Transverse colon (tissue), 4 donors: Measurements from ENCODE around the gene RPLP2. TPM values are rescaled to one million over a fixed set of nuclear protein-coding genes. Genes with fewer than 3 reads are reported as not detected.

ENCODE experiments used
- DNase-seq: peaks from one replicate; pipeline ENCODE4 v3.0.0-alpha.2; 2019
- H3K27ac ChIP-seq, 4 donors: fragments of 200-600 bp; sonication (generic); 2 replicates each; pipeline ENCODE4 v1.5.1; 2016 to 2018; ENCODE audit warnings: inconsistent platforms in 4 of 4
- H3K27me3 ChIP-seq: fragments of 200-600 bp; sonication (generic); 2 replicates; pipeline ENCODE4 v1.5.1; 2017; ENCODE audit warnings: inconsistent platforms
- H3K36me3 ChIP-seq, 4 donors: fragments of 200-600 bp; sonication (generic); 2 replicates each; pipeline ENCODE4 v1.5.1; 2017 to 2019; ENCODE audit warnings: inconsistent platforms in 4 of 4
- H3K4me1 ChIP-seq, 4 donors: fragments of 200-600 bp; sonication (generic); 2 replicates each; pipeline ENCODE4 v1.5.1; 2017 to 2020; ENCODE audit warnings: inconsistent platforms in 4 of 4
- H3K4me3 ChIP-seq, 4 donors: fragments of 200-600 bp; sonication (generic); 1 replicate in 1 of 4; 2 replicates in 3 of 4; pipeline versions ENCODE4 v1.5.1 to v1.6.1; 2017 to 2019; ENCODE audit warnings: inconsistent platforms in 4 of 4
- H3K9me3 ChIP-seq, 2 donors: fragments of 200-600 bp; sonication (generic); 2 replicates each; pipeline ENCODE4 v1.5.1; 2017 to 2019; ENCODE audit warnings: inconsistent platforms in 2 of 2
- EP300 ChIP-seq: sonication (generic); formaldehyde crosslinking; IDR thresholded peaks from one replicate; pipeline ENCODE4 v1.6.1; 2017; ENCODE audit warnings: antibody characterized with exemption, low read depth
- POLR2A ChIP-seq: fragments of 450-650 bp; IDR thresholded peaks from one replicate; pipeline ENCODE4 v1.6.1; 2016; ENCODE audit warnings: antibody characterized with exemption, mild to moderate bottlenecking, moderate library complexity
- POLR2AphosphoS5 ChIP-seq, 3 donors: sonication (generic); formaldehyde crosslinking; IDR thresholded peaks; one replicate each; pipeline ENCODE4 v1.6.1; 2016; ENCODE audit warnings: antibody characterized with exemption in 3 of 3
- WGBS, 2 donors: methylation state at CpG; one replicate each; pipeline ENCODE4 v1.1.5; 2018; ENCODE audit warnings: low coverage in 1 of 2; 5-methylcytosine and 5-hydroxymethylcytosine counted together
- in situ Hi-C, 4 donors: fragments of 200-750 bp; cut with MboI; loops; one replicate each; pipeline versions ENCODE4 v1.15.0 to v1.15.1; 2017; ENCODE audit warnings: low sequenced_read_pairs in 3 of 4, low pct_ligation_motif_present in 1 of 4, low pct_unique_long_range_greater_than_20kb in 1 of 4
- intact Hi-C: fragments of 100-400 bp; cut with DNase I; formaldehyde crosslinking; loops from one replicate; pipeline ENCODE4 v1.15.1; 2023; ENCODE audit warnings: low total_unique reads
- total RNA-seq, 4 donors: library from RNA; depleted of rRNA; stranded (reverse); fragments of >200 nt; gene quantifications; one replicate each; pipeline ENCODE4 v1.1.0, GENCODE V29; 2016
- TF ChIP-seq, protein P1 (sequence below), 5 experiments: fragments of 200-600 bp in 3 of 5; fragments of 450-650 bp in 2 of 5; sonication (generic) in 3 of 5; IDR thresholded peaks; 1 replicate in 2 of 5; 2 replicates in 3 of 5; pipeline ENCODE4 v1.5.1; 2016 to 2017; ENCODE audit warnings: antibody characterized with exemption in 5 of 5, inconsistent platforms in 3 of 5, mild to moderate bottlenecking in 2 of 5, moderate library complexity in 1 of 5

RPLP2 gene
- total RNA-seq, 4 donors from 2014 or later = 273 to 670 (median 466) TPM

DNA sequence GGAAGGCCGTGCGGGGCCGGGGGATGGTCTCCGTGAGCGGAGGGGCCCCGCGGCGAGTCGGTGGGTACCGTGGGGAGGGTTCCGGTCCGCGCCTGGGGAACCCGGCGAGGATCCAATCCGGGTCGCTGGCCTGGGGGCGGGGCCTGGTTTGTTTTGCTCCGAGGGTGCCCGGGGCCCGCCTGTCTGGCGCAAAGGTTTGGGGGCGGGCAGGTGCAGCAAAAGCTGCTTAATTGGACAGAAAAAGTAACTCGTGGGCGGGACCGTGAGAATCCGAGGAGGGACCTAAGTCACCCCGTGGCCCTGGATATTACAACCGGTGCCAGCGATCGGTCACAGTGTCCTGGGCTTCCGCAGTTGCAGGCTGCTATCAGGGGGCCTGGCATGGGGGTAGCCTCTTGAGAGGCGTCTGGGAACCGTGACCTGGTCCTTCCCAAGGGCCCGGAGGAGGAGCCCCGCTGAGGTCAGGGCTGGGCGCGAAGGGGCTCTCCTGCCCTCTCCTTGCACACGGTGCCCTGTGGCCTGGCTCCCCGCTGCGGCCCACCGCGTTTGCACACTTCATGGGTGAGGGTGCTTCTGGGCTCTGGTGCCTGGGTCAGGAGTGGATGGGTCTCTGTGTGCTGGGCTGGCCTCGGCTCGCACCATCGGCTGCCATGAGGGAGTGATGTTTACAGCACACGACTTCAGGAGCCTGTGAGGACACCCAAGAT is 10.3 kb downstream of the RPLP2 start:
- WGBS, 2 donors = 4% methylated on average over 46 of the region's 47 CpGs; no CpG with 5 or more reads in 1 of the 2 donors
- Histone ChIP-seq H3K27me3 (peaks cover under 1% of the 10 kb centered on the region), H3K4me3 (peak overlapping the region; percentile 62 to 97 (median 86)), H3K4me1 (peaks cover 17 to 50% (median 43%) of the 10 kb centered on the region in 4 donors), H3K9me3 (no peaks in the 10 kb centered on the region), H3K27ac (peak overlapping the region; percentile 96 to 100 (median 97)), H3K36me3 (peaks cover 0 to 12% (median 0%) of the 10 kb centered on the region in 4 donors)
- in situ Hi-C loops = no loop called here
- TF ChIP-seq EP300 (no peak), POLR2AphosphoS5 (IDR thresholded peaks at IDR 0.05) (peak; percentile 68 to 81 (median 76)), POLR2A (peak; percentile 82)
- TF ChIP-seq, protein P1, sequence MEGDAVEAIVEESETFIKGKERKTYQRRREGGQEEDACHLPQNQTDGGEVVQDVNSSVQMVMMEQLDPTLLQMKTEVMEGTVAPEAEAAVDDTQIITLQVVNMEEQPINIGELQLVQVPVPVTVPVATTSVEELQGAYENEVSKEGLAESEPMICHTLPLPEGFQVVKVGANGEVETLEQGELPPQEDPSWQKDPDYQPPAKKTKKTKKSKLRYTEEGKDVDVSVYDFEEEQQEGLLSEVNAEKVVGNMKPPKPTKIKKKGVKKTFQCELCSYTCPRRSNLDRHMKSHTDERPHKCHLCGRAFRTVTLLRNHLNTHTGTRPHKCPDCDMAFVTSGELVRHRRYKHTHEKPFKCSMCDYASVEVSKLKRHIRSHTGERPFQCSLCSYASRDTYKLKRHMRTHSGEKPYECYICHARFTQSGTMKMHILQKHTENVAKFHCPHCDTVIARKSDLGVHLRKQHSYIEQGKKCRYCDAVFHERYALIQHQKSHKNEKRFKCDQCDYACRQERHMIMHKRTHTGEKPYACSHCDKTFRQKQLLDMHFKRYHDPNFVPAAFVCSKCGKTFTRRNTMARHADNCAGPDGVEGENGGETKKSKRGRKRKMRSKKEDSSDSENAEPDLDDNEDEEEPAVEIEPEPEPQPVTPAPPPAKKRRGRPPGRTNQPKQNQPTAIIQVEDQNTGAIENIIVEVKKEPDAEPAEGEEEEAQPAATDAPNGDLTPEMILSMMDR (IDR thresholded peaks at IDR 0.05) = no peak
- DNase-seq = peak; percentile 96
- intact Hi-C loops = no loop called here

DNA sequence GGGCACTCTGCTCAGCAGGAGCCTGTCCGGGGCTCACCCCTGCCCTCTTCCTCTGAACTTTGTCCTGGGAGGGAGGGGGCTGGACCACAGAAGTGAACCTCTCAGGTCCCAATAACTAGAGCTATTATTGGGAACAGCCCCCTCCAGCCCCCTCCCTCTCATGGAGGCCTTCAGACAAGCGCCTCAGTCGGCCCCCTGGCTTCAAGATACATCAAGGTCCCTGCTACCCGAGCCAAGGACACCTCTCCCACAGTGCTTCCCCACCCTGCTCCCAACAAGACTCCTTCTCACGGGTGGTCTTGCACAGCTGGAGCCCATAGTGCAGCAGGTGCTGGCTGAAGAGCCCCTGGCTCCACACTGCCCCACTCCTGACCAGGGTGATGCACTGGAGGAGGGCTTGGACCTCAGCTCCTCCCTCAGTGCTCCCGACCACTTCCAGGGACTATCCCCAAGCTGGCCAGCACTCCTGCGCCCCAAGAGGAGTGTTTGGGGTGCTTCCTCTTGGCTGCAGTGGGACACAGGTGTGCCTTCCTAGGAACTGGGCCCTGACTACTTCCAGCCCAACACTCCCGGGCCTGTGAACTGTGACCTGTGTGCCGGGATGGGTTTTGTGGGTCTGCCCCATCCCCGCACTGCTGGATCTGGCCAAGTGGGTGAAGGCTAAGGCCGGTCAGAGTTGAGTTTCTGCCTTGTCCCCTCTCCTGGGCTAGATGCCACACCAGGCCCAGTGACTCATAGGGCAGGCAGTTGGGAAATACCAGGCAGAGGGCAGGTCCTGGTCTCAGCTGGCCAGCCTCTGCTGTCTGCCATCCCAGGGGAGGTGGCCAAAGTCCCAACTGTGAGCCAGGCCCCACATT is 11.1 kb downstream of the RPLP2 start:
- Histone ChIP-seq H3K4me1 (peaks cover 18 to 57% (median 51%) of the 10 kb centered on the region in 4 donors), H3K36me3 (peaks cover 0 to 14% (median 0%) of the 10 kb centered on the region in 4 donors), H3K27me3 (peaks cover 9% of the 10 kb centered on the region), H3K27ac (peak overlapping the region; percentile 96 to 100 (median 97)), H3K4me3 (peak overlapping the region; percentile 62 to 97 (median 86)), H3K9me3 (no peaks in the 10 kb centered on the region)
- WGBS, 2 donors = 52% methylated on average over 11 of the region's 11 CpGs; no CpG with 5 or more reads in 1 of the 2 donors
- DNase-seq = peak; percentile 81
- intact Hi-C loops (no loop called here), in situ Hi-C loops (no loop called here)
- TF ChIP-seq EP300 (no peak), POLR2A (peak; percentile 47), POLR2AphosphoS5 (IDR thresholded peaks at IDR 0.05) (peak in 2 of 3 donors; percentile 68 to 77)
- TF ChIP-seq, protein P1 (IDR thresholded peaks at IDR 0.05) = no peak

DNA sequence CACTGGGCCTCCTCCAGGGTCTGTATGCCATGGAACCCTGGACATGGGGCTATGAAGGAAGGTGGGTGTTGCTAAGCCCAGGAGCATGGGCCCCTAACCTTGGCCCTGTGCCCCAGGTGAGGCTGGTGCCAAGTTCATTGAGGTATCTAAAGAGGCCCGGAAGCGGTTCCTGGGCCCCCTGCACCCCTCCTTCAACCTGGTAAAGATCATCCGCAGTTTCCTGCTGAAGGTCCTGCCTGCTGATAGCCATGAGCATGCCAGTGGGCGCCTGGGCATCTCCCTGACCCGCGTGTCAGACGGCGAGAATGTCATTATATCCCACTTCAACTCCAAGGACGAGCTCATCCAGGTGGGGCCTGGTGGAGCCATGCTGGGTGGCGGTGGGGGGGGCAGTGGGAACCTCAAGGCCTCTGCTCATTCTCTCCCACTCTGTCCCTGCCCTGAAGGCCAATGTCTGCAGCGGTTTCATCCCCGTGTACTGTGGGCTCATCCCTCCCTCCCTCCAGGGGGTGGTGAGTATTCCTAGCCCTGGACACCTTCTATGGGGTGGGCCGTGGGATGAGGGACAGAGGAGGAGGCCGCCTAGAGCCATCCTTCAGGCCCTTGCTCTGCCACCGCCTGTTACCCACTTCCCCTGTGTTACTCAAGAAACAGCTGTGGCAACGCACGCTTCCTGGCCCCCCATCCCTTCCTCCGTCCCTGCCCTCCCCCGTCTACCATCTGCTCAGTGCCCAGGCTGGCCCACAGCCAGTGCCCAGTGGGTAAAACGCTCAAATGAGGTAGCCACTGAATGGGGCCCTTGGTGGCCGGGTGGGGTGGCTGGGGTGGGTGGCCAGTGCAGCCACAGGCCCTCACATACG is 12.0 kb downstream of the RPLP2 start:
- in situ Hi-C loops = no loop called here
- H3K36me3 ChIP-seq = peaks cover 0 to 14% (median 0%) of the 10 kb centered on the region in 4 donors
- H3K4me3 ChIP-seq = peak overlapping the region in 1 of 4 donors; percentile 93
- H3K27me3 ChIP-seq = peaks cover 17% of the 10 kb centered on the region
- 80% methylated on average over 22 of the region's 22 CpGs; no CpG with 5 or more reads in 1 of the 2 donors for WGBS, 2 donors
- TF ChIP-seq POLR2A (no peak), EP300 (no peak), POLR2AphosphoS5 (IDR thresholded peaks at IDR 0.05) (no peak)
- TF ChIP-seq, protein P1 (IDR thresholded peaks at IDR 0.05) = no peak
- H3K4me1 ChIP-seq = peaks cover 22 to 65% (median 60%) of the 10 kb centered on the region in 4 donors
- no peak for DNase-seq
- no peaks in the 10 kb centered on the region for H3K9me3 ChIP-seq
- intact Hi-C loops = no loop called here
- H3K27ac ChIP-seq = peak overlapping the region; percentile 96 to 100 (median 97)
